ENCODE data around the gene NPAS2. TPM values are rescaled to one million over a fixed set of nuclear protein-coding genes. Genes with fewer than 3 reads are reported as not detected.

Gene NPAS2
- total RNA-seq, 1 experiment from 2014 or later = 20.4 TPM

- no peak overlapping the region for H3K27ac ChIP-seq (ENCODE audit: low read depth, low read length)
- H3K79me2 ChIP-seq (ENCODE audit: insufficient read depth, low read length) = no peaks in the 10 kb centered on the region
- ChIA-PET RAD21 (ENCODE audit: low non-redundant PET in 1 of 2, low total read pairs in 2 of 2, uncharacterized antibody in 2 of 2, unreplicated experiment in 2 of 2) (no interaction called here), POLR2A (no interaction called here), CTCF (no interaction called here)
- no peak overlapping the region for H3K9ac ChIP-seq (ENCODE audit: low read length)
- no peaks in the 10 kb centered on the region for H3K9me2 ChIP-seq (ENCODE audit: insufficient read depth)
- H4K20me1 ChIP-seq (ENCODE audit: insufficient read depth) = no peaks in the 10 kb centered on the region
- peaks cover 10 to 23% of the 10 kb centered on the region in 2 experiments for H3K4me1 ChIP-seq (ENCODE audit: control insufficient read depth in 1 of 2, insufficient read depth in 2 of 2, low read length in 2 of 2)
- H3K36me3 ChIP-seq (ENCODE audit: control insufficient read depth in 1 of 2, insufficient read depth in 2 of 2, low read length in 2 of 2) = no peaks in the 10 kb centered on the region
- intact Hi-C loops (cut with micrococcal nuclease) = no loop called here
- ATAC-seq = no peak
- H3K27me3 ChIP-seq (ENCODE audit: insufficient read depth, low read length) = no peaks in the 10 kb centered on the region
- no peak overlapping the region for H3K4me2 ChIP-seq (ENCODE audit: low read length)
- no peak overlapping the region for H2AFZ ChIP-seq (ENCODE audit: low read depth, low read length, poor library complexity, severe bottlenecking)
- no peaks in the 10 kb centered on the region for H3K9me3 ChIP-seq (ENCODE audit: control insufficient read depth in 1 of 2, insufficient read depth in 1 of 2, low read depth in 1 of 2, low read length in 2 of 2)
- BruUV-seq (replicated peaks) = no TSS peak
- no peak overlapping the region for H3K4me3 ChIP-seq (replicated peaks in 1 of 2; ENCODE audit: low read depth in 1 of 2, low read length in 2 of 2)
- DNase-seq (ENCODE audit: low read depth, low spot score) = no peak
- TF ChIP-seq MAX (IDR thresholded peaks at IDR 0.05) (no peak), SRF (IDR thresholded peaks at IDR 0.05; ENCODE audit: low read depth) (no peak), POLR2AphosphoS5 (IDR thresholded peaks at IDR 0.05; ENCODE audit: low read depth, low read length) (no peak), EZH2 (IDR thresholded peaks at IDR 0.05) (no peak), ZNF274 (IDR thresholded peaks at IDR 0.05; ENCODE audit: low read depth, low read length) (no peak), SP1 (IDR thresholded peaks at IDR 0.05; ENCODE audit: low read depth) (no peak), YY1 (IDR thresholded peaks at IDR 0.05; ENCODE audit: extremely low read depth, insufficient replicate concordance, low read depth, low read length) (no peak), EGR1 (IDR thresholded peaks at IDR 0.05; ENCODE audit: low read depth) (no peak), REST (IDR thresholded peaks at IDR 0.05; ENCODE audit: low read depth) (no peak), CEBPB (IDR thresholded peaks at IDR 0.05; ENCODE audit: low read depth) (no peak), JUND (IDR thresholded peaks at IDR 0.05) (no peak), POLR2A (IDR thresholded peaks at IDR 0.05; ENCODE audit: borderline replicate concordance, extremely low read depth, insufficient read depth, insufficient read length) (no peak), ZBTB33 (IDR thresholded peaks at IDR 0.05; ENCODE audit: extremely low read depth, insufficient replicate concordance, low read length) (no peak), CBX3 (IDR thresholded peaks at IDR 0.05; ENCODE audit: low read depth) (no peak), TCF7L2 (IDR thresholded peaks at IDR 0.05; ENCODE audit: borderline replicate concordance, extremely low read depth, insufficient read depth, insufficient read length) (no peak), CTCF (IDR thresholded peaks at IDR 0.05 in 2 of 3, conservative IDR thresholded peaks at IDR 0.05 in 1 of 3; ENCODE audit: borderline replicate concordance in 1 of 3, insufficient read depth in 1 of 3, low read depth in 2 of 3, low read length in 2 of 3) (no peak), ZFX (IDR thresholded peaks at IDR 0.05) (no peak), RAD21 (IDR thresholded peaks at IDR 0.05; ENCODE audit: low read depth) (no peak), ATF3 (IDR thresholded peaks at IDR 0.05) (no peak), SIN3A (IDR thresholded peaks at IDR 0.05; ENCODE audit: low read depth) (no peak)
Measured at GRCh38 chr2:100789361-100789760, 30.6 kb upstream of the NPAS2 start.

Measured in HCT116 (cell line).